ENCODE measurements around the gene HAGHL. TPM values are rescaled to one million over a fixed set of nuclear protein-coding genes. Genes with fewer than 3 reads are reported as not detected.

Gene HAGHL
- total and polyA plus RNA-seq, 2 experiments from 2014 or later, result 21.6 to 35.3 TPM

DNA sequence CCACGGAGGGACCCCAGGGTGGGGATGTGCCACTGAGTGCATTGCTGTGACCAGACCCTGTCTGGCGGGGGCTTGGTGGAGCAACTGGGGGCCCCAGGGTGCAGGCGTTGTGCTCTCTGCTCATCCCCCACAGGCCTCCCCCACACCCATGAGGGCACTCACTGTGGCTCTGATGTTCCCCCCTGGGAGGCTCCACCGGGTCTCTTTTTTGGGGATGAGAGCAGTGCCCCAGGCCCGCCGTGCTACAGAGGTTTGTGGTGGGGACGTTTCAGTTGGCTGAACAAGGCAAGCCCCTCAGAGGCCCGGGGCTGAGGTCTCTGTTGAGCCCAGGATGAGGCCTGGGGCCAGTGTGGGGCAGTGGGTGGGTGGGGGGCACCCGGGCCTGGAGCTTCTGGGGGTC is 3.2 kb upstream of the HAGHL start:
- ATAC-seq (no peak), DNase-seq (ENCODE audit: low spot score) (no peak)
- H2AFZ ChIP-seq, result no peak overlapping the region
- no peak overlapping the region for H3K4me3 ChIP-seq
- H3K9me3 Mint-ChIP-seq, result no peaks in the 10 kb centered on the region
- no peak overlapping the region for H3K4me3 Mint-ChIP-seq
- no peak overlapping the region for H3K27ac Mint-ChIP-seq
- no peaks in the 10 kb centered on the region for H3K36me3 ChIP-seq (ENCODE audit: insufficient read depth)
- H3K27me3 ChIP-seq (ENCODE audit: insufficient read depth), result peaks cover 19% of the 10 kb centered on the region; the same call in 1 of the 2 replicates
- no peaks in the 10 kb centered on the region for H3K36me3 Mint-ChIP-seq (ENCODE audit: low read depth)
- no peaks in the 10 kb centered on the region for H4K20me1 ChIP-seq (replicated peaks; ENCODE audit: insufficient read depth)
- peaks cover 12% of the 10 kb centered on the region for H3F3A ChIP-seq (replicated peaks; ENCODE audit: low read depth)
- no peaks in the 10 kb centered on the region for H3K79me2 ChIP-seq (replicated peaks; ENCODE audit: insufficient read depth)
- H3K27me3 Mint-ChIP-seq (ENCODE audit: insufficient read depth, low read depth, poor library complexity), result peaks cover 22% of the 10 kb centered on the region
- no peak overlapping the region for H3K27ac ChIP-seq (ENCODE audit: low read depth)
- H3K4me2 ChIP-seq, result no peak overlapping the region
- no peak for TF ChIP-seq EZH2phosphoT487 (IDR thresholded peaks at IDR 0.05; ENCODE audit: unreplicated experiment)
- TF ChIP-seq, protein P1, sequence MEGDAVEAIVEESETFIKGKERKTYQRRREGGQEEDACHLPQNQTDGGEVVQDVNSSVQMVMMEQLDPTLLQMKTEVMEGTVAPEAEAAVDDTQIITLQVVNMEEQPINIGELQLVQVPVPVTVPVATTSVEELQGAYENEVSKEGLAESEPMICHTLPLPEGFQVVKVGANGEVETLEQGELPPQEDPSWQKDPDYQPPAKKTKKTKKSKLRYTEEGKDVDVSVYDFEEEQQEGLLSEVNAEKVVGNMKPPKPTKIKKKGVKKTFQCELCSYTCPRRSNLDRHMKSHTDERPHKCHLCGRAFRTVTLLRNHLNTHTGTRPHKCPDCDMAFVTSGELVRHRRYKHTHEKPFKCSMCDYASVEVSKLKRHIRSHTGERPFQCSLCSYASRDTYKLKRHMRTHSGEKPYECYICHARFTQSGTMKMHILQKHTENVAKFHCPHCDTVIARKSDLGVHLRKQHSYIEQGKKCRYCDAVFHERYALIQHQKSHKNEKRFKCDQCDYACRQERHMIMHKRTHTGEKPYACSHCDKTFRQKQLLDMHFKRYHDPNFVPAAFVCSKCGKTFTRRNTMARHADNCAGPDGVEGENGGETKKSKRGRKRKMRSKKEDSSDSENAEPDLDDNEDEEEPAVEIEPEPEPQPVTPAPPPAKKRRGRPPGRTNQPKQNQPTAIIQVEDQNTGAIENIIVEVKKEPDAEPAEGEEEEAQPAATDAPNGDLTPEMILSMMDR (conservative IDR thresholded peaks at IDR 0.05; ENCODE audit: low read depth in 2 of 2), result no peak
- no peak for TF ChIP-seq NANOG (IDR thresholded peaks at IDR 0.05; ENCODE audit: borderline replicate concordance)
- TF ChIP-seq ZNF331 (CRISPR knock-in tag; IDR thresholded peaks at IDR 0.05; ENCODE audit: low read depth), result no peak
- TF ChIP-seq JUNB (IDR thresholded peaks at IDR 0.05; ENCODE audit: unreplicated experiment), result no peak
- peaks cover 9% of the 10 kb centered on the region; the same call in 2 of the 3 replicates for H3K4me1 Mint-ChIP-seq
- no peaks in the 10 kb centered on the region for H3K9me2 ChIP-seq (ENCODE audit: insufficient read depth)
- H3K4me1 ChIP-seq (ENCODE audit: insufficient read depth), result peaks cover 8% of the 10 kb centered on the region; the same call in 1 of the 2 replicates

DNA sequence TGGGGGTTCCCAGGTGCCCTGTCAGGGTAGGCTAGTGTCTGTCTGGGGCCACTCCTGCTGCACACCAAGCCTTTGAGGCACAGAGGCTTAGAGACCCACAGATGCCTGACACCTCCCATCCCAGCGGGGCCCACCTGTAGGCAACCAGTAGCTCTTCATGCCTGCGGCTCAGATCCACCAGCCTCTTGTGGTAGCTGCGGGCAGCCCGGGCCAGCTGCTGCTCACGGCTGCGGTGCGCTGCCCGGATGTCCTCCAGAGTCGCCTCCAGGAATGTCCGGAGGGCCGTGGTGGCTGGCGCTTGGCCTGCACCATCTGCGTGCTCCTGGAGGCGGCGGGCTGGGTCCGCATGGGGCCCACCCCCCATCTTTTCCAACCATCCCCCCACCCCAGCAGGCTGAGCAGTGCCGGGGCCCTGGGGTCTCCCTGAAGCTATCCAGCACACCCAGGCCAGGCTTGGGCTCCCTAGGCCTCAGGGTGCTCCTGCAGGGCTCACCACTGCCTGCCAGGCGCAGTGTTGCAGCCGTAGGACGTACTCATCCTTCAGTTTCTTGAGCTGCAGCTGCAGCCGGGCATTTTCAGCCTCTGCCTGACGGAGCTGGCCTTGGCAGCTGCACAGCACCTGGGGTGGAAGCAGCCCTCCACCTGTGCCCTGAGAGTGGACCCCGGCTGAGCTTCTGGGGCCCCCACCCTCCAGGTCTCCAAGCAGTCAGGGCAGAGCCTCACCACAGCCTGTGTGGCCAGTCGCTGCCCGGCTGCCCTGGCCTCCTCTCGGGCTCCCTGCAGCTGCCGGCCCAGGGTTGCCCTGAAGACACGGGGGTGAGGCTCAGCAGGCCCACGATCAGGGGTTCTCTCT is 2.5 kb upstream of the HAGHL start:
- Histone ChIP-seq H3K4me2 (no peak overlapping the region), H3K27me3 (ENCODE audit: insufficient read depth) (peaks cover 16% of the 10 kb centered on the region; the same call in 1 of the 2 replicates), H3K79me2 (replicated peaks; ENCODE audit: insufficient read depth) (no peaks in the 10 kb centered on the region), H3F3A (replicated peaks; ENCODE audit: low read depth) (peaks cover 12% of the 10 kb centered on the region), H4K20me1 (replicated peaks; ENCODE audit: insufficient read depth) (no peaks in the 10 kb centered on the region), H3K36me3 (ENCODE audit: insufficient read depth) (no peaks in the 10 kb centered on the region), H3K27ac (ENCODE audit: low read depth) (no peak overlapping the region), H3K4me1 (ENCODE audit: insufficient read depth) (peaks cover 8% of the 10 kb centered on the region; the same call in 1 of the 2 replicates), H2AFZ (no peak overlapping the region), H3K4me3 (no peak overlapping the region), H3K9me2 (ENCODE audit: insufficient read depth) (no peaks in the 10 kb centered on the region)
- Mint-ChIP-seq H3K27me3 (ENCODE audit: insufficient read depth, low read depth, poor library complexity) (peaks cover 23% of the 10 kb centered on the region), H3K9me3 (no peaks in the 10 kb centered on the region), H3K4me1 (peaks cover 6% of the 10 kb centered on the region; the same call in 1 of the 3 replicates), H3K4me3 (no peak overlapping the region), H3K36me3 (ENCODE audit: low read depth) (no peaks in the 10 kb centered on the region), H3K27ac (no peak overlapping the region)
- ATAC-seq, result no peak
- no peak for DNase-seq (ENCODE audit: low spot score)
- TF ChIP-seq EZH2 (IDR thresholded peaks at IDR 0.05; ENCODE audit: low read depth, unreplicated experiment) (no peak), JUNB (IDR thresholded peaks at IDR 0.05; ENCODE audit: unreplicated experiment) (no peak), STAT1 (IDR thresholded peaks at IDR 0.05; ENCODE audit: unreplicated experiment) (no peak)
- TF ChIP-seq, protein P2, sequence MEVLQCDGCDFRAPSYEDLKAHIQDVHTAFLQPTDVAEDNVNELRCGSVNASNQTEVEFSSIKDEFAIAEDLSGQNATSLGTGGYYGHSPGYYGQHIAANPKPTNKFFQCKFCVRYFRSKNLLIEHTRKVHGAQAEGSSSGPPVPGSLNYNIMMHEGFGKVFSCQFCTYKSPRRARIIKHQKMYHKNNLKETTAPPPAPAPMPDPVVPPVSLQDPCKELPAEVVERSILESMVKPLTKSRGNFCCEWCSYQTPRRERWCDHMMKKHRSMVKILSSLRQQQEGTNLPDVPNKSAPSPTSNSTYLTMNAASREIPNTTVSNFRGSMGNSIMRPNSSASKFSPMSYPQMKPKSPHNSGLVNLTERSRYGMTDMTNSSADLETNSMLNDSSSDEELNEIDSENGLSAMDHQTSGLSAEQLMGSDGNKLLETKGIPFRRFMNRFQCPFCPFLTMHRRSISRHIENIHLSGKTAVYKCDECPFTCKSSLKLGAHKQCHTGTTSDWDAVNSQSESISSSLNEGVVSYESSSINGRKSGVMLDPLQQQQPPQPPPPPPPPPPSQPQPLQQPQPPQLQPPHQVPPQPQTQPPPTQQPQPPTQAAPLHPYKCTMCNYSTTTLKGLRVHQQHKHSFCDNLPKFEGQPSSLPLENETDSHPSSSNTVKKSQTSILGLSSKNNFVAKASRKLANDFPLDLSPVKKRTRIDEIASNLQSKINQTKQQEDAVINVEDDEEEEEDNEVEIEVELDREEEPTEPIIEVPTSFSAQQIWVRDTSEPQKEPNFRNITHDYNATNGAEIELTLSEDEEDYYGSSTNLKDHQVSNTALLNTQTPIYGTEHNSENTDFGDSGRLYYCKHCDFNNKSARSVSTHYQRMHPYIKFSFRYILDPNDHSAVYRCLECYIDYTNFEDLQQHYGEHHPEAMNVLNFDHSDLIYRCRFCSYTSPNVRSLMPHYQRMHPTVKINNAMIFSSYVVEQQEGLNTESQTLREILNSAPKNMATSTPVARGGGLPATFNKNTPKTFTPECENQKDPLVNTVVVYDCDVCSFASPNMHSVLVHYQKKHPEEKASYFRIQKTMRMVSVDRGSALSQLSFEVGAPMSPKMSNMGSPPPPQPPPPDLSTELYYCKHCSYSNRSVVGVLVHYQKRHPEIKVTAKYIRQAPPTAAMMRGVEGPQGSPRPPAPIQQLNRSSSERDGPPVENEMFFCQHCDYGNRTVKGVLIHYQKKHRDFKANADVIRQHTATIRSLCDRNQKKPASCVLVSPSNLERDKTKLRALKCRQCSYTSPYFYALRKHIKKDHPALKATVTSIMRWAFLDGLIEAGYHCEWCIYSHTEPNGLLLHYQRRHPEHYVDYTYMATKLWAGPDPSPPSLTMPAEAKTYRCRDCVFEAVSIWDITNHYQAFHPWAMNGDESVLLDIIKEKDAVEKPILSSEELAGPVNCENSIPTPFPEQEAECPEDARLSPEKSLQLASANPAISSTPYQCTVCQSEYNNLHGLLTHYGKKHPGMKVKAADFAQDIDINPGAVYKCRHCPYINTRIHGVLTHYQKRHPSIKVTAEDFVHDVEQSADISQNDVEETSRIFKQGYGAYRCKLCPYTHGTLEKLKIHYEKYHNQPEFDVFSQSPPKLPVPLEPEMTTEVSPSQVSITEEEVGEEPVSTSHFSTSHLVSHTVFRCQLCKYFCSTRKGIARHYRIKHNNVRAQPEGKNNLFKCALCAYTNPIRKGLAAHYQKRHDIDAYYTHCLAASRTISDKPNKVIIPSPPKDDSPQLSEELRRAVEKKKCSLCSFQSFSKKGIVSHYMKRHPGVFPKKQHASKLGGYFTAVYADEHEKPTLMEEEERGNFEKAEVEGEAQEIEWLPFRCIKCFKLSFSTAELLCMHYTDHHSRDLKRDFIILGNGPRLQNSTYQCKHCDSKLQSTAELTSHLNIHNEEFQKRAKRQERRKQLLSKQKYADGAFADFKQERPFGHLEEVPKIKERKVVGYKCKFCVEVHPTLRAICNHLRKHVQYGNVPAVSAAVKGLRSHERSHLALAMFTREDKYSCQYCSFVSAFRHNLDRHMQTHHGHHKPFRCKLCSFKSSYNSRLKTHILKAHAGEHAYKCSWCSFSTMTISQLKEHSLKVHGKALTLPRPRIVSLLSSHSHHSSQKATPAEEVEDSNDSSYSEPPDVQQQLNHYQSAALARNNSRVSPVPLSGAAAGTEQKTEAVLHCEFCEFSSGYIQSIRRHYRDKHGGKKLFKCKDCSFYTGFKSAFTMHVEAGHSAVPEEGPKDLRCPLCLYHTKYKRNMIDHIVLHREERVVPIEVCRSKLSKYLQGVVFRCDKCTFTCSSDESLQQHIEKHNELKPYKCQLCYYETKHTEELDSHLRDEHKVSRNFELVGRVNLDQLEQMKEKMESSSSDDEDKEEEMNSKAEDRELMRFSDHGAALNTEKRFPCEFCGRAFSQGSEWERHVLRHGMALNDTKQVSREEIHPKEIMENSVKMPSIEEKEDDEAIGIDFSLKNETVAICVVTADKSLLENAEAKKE (CRISPR knock-in tag; IDR thresholded peaks at IDR 0.05), result no peak
